SIG-M5 (cell line): ENCODE data around the gene SAMD15.
"Not testable (repeated sequence)": the region's sequence is repeated elsewhere in the genome, so short reads cannot be mapped to it uniquely, and the experiment has no call there.

Experiments used
- DNase-seq: peaks from one replicate; lab custom pipeline; 2025; lab: John Stamatoyannopoulos, UW

The SAMD15 gene

GRCh38 chr14:77375973-77376770, 1.0 kb upstream of the SAMD15 start:
- DNase-seq: no peak

- DNase-seq: no peak
Observed at GRCh38 chr14:77377502-77377844, 294 bp downstream of the SAMD15 start.

DNA sequence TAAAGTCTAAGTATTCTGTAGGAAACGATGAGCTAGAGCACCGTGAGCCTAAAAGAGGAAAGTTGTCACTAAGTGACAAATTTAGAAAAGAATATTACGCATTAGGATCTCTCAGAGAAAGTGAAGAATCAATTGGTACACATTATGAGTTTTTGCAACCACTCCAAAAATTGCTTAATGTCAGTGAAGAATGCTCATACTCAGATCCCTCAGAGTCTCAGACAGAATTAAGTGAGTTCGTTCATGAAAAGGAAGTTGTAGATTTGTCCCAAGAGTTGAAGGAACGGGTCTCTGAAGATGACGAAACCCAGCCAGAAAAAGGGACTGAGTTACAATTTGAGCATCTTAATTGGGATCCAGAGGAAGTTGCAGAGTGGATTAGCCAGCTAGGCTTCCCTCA, 1.5 kb downstream of the SAMD15 start:
- DNase-seq: peak; percentile 52

DNA sequence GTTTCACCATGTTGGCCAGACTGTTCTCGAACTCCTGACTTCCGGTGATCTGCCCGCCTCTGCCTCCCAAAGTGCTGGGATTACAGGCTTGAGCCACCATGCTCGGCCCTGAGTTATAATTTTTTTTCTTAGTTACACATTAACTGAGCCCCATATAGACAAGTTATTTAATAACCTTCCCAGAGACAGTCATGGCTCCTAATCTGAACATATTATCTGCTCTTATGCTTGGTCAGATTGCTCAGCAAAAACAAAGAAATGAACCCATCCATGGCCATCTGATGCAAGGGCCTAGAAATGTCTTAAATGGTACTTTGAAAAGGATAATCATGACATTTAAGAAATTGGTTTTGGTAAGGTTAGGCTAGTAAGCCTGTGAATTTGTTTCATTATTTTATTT, 13.0 kb downstream of the SAMD15 start:
- DNase-seq: no peak

GRCh38 chr14:77400216-77400615, 23.0 kb downstream of the SAMD15 start:
- no peak for DNase-seq

DNA sequence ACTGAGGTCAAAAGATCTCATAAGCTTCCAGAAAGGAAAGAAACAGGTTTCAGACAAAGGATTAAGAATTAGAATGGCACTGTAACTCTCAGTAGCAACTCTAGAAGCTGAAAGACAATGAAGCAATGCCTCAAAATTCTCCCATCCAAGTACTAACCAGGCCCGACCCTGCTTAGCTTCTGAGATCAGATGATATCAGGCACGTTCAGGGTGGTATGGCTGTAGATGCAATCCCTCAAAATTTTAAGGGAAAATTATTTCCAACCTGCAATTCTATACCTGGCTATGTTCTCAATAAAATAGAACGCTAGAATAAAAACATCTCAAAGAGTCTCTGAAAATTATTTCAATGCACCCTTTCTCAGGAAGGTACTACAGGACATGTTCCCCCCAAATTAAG, 26.6 kb downstream of the SAMD15 start:
- DNase-seq: no peak

- no peak for DNase-seq
Observed at GRCh38 chr14:77406086-77406485, 28.9 kb downstream of the SAMD15 start.

DNA sequence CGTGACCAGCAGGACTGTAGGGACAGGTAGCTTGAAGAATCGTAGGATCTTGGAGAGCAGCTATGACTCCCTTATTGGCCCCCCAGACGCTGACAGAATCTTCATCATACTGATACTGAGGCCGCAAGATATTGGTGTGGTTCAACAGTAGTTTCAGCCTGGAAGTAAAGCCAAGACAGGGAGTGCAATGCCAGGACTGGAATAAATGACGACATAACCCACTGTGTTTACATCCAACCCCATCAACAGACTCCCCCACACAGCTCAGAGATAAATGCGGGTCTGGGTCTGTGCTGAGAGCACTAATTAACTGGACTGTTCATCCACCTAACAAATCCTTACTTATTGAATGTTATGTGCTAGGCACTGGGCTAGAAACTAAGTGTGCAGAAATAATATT, 29.5 kb downstream of the SAMD15 start:
- peak; percentile 8 for DNase-seq

DNA sequence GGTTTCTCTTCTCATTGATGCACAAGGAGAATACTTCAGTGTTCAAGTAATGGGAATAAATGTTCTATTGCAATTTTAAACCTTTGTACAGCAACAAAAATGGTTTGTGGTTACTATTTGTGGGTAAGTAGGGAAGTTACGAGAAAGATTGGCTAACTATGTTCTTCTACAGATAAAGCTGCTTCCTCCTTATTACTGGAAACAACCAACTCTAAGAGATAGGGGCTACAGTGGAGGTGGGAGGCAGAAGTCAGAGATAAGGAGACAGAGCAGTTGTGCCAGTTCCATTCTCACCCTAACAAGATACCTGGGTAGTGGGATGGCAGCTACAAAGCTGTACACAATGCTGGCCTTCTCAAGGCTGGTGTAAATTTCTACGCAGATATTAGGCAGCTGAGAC, 30.0 kb downstream of the SAMD15 start:
- DNase-seq: peak; percentile 67

DNA sequence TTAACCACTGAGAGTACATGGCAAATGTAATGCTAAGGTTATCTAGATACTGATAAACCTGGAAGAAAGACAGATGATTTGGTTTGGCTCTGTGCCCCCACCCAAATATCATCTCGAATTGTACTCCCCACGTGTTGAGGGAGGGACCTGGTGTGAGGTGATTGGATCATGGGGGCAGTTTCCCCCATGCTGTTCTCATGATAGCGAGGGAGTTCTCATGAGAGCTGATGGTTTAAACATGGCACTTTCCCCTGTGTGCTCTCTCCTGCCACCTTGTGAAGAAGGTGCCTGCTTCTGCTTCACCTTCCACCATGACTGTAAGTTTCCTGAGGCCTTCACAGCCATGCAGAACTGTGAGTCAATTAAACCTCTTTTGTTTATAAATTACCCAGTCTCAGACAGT, 32.0 kb downstream of the SAMD15 start:
- no peak for DNase-seq

DNA sequence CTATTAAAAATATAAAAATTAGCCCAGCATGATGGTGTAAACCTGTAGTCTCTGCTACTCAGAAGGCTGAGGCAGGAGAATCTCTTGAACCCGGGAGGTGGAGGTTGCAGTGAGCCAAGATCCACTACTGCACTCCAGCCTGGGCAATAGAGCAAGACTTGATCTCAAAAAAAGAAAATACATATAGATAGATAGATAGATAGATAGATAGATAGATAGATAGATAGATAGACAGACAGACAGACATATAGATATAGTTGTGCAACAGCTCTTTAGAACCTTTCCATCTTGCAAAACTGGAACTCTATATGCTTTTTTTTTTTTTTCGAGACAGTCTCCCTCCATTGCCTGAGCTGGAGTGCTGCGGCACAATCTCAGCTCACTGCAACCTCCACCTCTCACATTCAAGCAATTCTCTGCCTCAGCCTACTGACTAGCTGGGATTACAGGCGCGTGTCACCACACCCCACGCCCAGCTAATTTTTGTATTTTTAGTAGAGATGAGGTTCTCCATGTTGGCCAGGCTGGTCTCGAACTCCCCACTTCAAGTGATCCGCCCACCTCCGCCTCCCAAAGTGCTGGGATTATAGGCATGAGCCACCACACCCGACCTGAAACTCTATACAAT, 38.3 kb downstream of the SAMD15 start:
- DNase-seq: not testable (repeated sequence)

DNA sequence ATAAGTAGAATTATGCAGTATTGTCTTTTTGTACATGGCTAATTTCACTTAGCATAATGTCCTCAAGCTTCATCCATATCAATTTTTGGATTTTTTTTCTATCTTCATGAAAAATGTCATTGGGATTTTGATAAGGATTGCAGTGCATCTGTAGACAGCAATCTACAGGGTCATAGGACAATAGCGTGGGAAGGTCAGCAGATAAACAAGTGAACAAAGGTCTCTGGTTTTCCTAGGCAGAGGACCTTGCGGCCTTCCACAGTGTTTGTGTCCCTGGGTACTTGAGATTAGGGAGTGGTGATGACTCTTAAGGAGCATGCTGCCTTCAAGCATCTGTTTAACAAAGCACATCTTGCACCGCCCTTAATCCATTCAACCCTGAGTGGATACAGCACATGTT, 38.9 kb downstream of the SAMD15 start:
- not testable (repeated sequence) for DNase-seq

- DNase-seq: no peak
Observed at GRCh38 chr14:77416836-77417235, 39.7 kb downstream of the SAMD15 start.

DNA sequence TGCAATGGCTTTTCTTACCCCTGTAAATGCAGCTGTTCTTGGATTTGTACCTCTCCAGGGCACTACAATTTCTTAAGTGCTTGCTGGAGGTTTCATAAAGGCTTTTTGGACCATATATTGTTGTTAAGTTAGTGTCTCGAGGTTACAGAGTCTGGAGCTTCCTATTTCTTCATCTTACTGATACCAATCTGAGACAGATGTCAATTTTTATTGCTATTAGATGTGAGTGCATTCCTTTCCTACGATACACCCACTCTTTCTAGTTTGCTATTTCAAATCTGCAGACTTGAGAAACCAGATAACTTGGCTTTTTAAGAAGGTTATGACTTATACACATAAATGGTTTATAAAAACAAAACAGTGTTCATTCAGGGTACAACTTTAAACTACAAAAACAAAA, 44.0 kb downstream of the SAMD15 start:
- DNase-seq: no peak

DNA sequence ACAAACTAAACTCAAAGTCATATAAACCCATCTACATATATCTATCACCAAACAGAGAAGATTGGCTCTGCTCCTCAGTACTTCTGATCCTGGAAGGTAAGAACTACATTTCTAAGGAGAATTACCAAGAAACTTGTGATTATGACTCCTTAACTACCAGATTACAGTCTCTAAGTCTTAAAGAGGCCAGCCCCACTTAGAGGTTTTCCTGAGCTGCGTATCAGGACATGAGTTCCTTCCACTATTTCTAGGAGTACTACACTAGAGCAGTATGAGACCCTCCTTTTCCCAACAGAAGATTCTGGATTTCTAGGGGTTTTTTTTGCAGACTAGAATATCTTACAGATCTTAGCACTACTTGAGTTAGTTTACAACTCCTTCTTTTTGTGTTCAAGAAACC, 46.2 kb downstream of the SAMD15 start, which contains the start of gene NOXRED1:
Gene NOXRED1 (minus strand): TSS at position 101 of the 400 bp plus-strand sequence. CDS start 634 bp downstream, outside the sequence.
- DNase-seq: no peak

- no peak for DNase-seq
Observed at GRCh38 chr14:77424862-77425261, 47.7 kb downstream of the SAMD15 start.

DNA sequence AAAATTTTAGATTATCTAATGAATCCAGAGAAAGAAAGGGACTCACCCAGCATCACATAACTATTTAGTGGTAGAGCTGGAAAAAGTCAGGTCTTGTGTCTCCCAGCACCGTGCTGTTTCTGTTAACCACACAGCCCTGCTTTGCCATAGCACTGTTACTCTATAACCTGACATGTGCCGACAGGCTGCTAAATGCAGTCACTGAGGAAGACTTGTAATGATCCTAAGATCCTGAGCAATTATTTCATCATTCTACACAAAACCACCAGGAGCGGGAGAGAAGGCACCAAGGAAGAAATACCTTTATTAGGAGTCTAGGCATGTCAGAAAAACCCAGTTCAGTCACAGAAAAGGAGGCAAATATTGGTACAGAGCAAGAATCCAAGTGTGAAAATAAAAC, 49.2 kb downstream of the SAMD15 start:
- DNase-seq: no peak

DNA sequence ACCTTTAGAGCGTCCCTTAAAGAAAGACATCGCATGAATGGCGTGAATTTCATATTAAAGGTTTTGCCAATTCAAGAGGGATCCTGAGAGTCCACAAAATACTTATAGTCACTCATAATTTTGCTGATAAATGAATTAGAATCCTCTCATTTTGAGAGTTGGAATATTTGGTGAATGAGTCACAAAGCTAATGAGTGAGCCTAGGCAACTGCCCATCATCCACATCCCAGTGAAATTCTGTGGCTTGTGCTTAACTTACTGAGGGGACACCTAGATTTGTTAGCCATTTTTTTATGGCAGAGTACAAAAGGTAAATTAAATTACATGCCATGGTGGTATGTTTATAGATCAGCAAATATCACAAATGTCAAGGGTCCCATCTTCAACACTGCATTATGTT, 58.9 kb downstream of the SAMD15 start:
- no peak for DNase-seq

- no peak for DNase-seq
Observed at GRCh38 chr14:77438596-77438995, 61.4 kb downstream of the SAMD15 start.

- no peak for DNase-seq
Observed at GRCh38 chr14:77439861-77440260, 62.7 kb downstream of the SAMD15 start.
